Ramos (cell line): ENCODE data around the gene PAXIP1.

Experiments used
- in situ Hi-C: fragments of 300-500 bp; cut with MboI; formaldehyde crosslinking; loops from one replicate; pipeline ENCODE4 v1.14.3; 2022; ENCODE audit warnings: low sequenced_read_pairs; ENCODE audit not compliant: unreplicated experiment

The PAXIP1 gene

DNA sequence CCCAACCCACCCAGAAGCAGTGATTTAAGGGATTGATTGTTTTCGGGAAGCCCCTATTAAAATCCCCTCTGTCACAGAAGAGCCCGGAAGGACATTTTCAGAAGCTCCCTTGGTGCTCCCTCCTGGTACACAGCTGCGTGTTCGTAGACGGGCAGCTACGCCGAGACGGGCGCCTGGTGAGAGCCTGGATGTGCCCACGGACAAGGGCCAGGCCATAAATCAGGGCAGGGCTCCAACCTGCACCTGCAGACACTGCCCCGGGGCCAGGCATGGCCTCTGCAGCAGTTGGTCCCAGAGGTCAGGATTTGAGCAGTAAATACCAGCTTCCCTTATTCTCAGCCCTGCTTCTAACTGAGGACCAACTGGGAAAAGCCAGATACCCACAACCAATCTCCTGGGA lies 106.8 kb downstream of the PAXIP1 start:
- in situ Hi-C loops = no loop called here
